Pancreas (tissue), 10 donors: ENCODE results near the gene ITPR2. TPM values are rescaled to one million over a fixed set of nuclear protein-coding genes. Genes with fewer than 3 reads are reported as not detected.
A peak's percentile ranks its signal among the peaks of the same experiment; 100 is the strongest.
"Not testable (repeated sequence)": the region's sequence is repeated elsewhere in the genome, so short reads cannot be mapped to it uniquely, and the experiment has no call there.

ENCODE experiments used
- ATAC-seq, 4 donors: fragments of 200-7000 bp; cut with Tn5 transposase; one replicate each; pipeline versions ENCODE4 v1.8.0 to v1.9.1; 2020; ENCODE audit warnings: mild to moderate bottlenecking in 4 of 4, moderate library complexity in 4 of 4
- DNase-seq, 6 donors: peaks; one replicate each; pipeline ENCODE4 v3.0.0-alpha.2; 2020
- FAIRE-seq: peaks from 2 replicates; lab custom pipeline; 2012; peaks lifted over from hg19 to GRCh38; lab: Jason Lieb, UNC
- H3K27ac ChIP-seq, 4 donors: fragments of 200-600 bp; sonication (generic); 1 replicate in 3 of 4; 2 replicates in 1 of 4; pipeline versions ENCODE4 v1.5.0 to v1.8.0; 2020
- H3K27me3 ChIP-seq, 4 donors: fragments of 200-600 bp; one replicate each; pipeline ENCODE4 v1.8.0; 2021
- H3K36me3 ChIP-seq, 3 donors: fragments of 200-600 bp; sonication (generic) in 1 of 3; one replicate each; pipeline versions ENCODE4 v1.5.0 to v1.8.0; 2020 to 2021
- H3K4me1 ChIP-seq, 3 donors: fragments of 200-600 bp; one replicate each; pipeline ENCODE4 v1.8.0; 2021
- H3K4me3 ChIP-seq, 4 donors: fragments of 200-600 bp; sonication (generic) in 2 of 4; one replicate each; pipeline versions ENCODE4 v1.5.0 to v1.8.0; 2020 to 2021
- H3K9me3 ChIP-seq, 4 donors: fragments of 200-600 bp; one replicate each; pipeline ENCODE4 v1.8.0; 2021
- WGBS, 2 donors: extraction: QIAGEN DNeasy Blood & Tissue Kit; methylation state at CpG; one replicate each; pipeline ENCODE4 v1.1.7; 2013; 5-methylcytosine and 5-hydroxymethylcytosine counted together
- intact Hi-C, 3 donors: fragments of 100-400 bp; cut with DNase I; formaldehyde crosslinking; loops; one replicate each; pipeline versions ENCODE4 v1.11.1 to v1.14.2; 2022
- polyA plus RNA-seq, 2 donors: library from polyadenylated mRNA; stranded (reverse); fragments of 200-250 nt; gene quantifications; one replicate each; pipeline ENCODE4 v1.2.3, GENCODE V29; 2013
- total RNA-seq, 6 donors: library from RNA; stranded (reverse); fragmentation: NEBNext Ultra II Directional in 4 of 6; extraction: Animal tissue kit (Norgen Biotek cat#: 25700) in 4 of 6; gene quantifications; one replicate each; pipeline versions ENCODE4 v1.2.1 to v1.2.4, GENCODE V29; 2021 to 2023
- TF ChIP-seq, protein P1 (sequence below), 4 donors: fragments of 200-600 bp; sonication (generic) in 3 of 4; IDR thresholded peaks; one replicate each; pipeline versions ENCODE4 v1.5.0 to v1.8.0; 2021; ENCODE audit warnings: antibody characterized with exemption in 4 of 4
- donor health status: healthy with polysubstance abuse.
- donor health status: DM: no; HTN: no; CAD: no; lungs with moderate emphysema.
- donor health status: DM: no; HTN: no; CAD: no.
- donor health status: control.
- donor health status: control.
- donor health status: Bipolar disorder and iron deficiency.
- donor health status: DM: yes; HTN: yes; CAD: no.
- donor health status: DM: no; HTN: no; CAD: no.
- donor health status: DM: no; HTN: no; CAD: no.
- donor health status: DM: yes; HTN: yes; CAD: no.

Gene ITPR2
- total and polyA plus RNA-seq, 8 donors = 3.3 to 51.8 (median 25.5) TPM

DNA sequence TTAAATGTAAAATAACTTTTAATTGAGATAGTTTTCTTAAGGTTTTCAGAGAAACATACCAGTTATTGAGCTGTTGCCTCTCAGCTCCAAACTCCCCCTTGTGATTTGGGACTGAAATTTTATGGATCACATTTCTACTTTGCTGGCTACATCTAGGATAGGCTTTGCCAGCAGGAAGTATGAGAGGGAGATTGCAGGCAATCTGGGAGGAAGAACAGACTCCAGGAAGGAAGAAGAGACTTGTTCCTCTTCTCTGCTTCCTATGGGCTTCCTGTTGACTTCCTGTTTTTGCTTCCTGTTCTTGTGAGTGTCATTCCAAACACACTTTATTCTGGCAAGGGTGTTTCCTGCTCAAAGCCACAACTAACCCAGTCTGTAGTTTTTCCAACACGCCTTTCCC, 312.9 kb downstream of the ITPR2 start:
- 52 to 90% methylated on average over 1 of the region's 1 CpG for WGBS, 2 donors
- no peaks in the 10 kb centered on the region for H3K36me3 ChIP-seq
- H3K4me3 ChIP-seq = no peak overlapping the region

DNA sequence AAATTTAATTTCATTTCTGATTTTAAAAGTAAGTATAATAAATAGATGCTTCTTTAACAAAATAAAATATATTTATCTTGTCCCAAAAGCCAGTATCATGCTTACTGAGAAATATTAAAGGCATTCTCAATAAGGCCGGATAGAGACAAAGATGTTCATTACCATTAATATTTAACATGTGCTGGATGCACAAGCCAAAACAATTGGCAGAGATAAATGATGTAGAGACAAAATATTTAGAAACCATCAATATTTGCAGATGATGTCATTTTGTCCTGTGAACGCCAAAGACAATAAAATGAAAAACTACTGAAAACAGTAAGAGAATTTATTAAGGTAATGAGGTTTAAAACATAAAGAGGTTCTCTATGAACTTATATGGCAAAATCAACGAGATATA, 313.5 kb downstream of the ITPR2 start:
- Histone ChIP-seq H3K4me1 (peaks cover 4 to 22% (median 11%) of the 10 kb centered on the region in 3 donors), H3K9me3 (no peaks in the 10 kb centered on the region), H3K27me3 (no peaks in the 10 kb centered on the region), H3K4me3 (no peak overlapping the region), H3K27ac (no peak overlapping the region), H3K36me3 (no peaks in the 10 kb centered on the region)
- ATAC-seq (no peak), FAIRE-seq (no peak), DNase-seq (no peak)
- TF ChIP-seq, protein P1, sequence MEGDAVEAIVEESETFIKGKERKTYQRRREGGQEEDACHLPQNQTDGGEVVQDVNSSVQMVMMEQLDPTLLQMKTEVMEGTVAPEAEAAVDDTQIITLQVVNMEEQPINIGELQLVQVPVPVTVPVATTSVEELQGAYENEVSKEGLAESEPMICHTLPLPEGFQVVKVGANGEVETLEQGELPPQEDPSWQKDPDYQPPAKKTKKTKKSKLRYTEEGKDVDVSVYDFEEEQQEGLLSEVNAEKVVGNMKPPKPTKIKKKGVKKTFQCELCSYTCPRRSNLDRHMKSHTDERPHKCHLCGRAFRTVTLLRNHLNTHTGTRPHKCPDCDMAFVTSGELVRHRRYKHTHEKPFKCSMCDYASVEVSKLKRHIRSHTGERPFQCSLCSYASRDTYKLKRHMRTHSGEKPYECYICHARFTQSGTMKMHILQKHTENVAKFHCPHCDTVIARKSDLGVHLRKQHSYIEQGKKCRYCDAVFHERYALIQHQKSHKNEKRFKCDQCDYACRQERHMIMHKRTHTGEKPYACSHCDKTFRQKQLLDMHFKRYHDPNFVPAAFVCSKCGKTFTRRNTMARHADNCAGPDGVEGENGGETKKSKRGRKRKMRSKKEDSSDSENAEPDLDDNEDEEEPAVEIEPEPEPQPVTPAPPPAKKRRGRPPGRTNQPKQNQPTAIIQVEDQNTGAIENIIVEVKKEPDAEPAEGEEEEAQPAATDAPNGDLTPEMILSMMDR (IDR thresholded peaks at IDR 0.05) = no peak
- intact Hi-C loops = no loop called here
- WGBS, 2 donors = 85 to 86% methylated on average over 3 of the region's 3 CpGs

More for the DNA sequence above, 312.9 kb downstream of the ITPR2 start:
- DNase-seq (no peak), ATAC-seq (no peak), FAIRE-seq (no peak)
- H3K27ac ChIP-seq = no peak overlapping the region
- intact Hi-C loops = no loop called here
- H3K9me3 ChIP-seq = no peaks in the 10 kb centered on the region
- H3K4me1 ChIP-seq = peaks cover 4 to 19% (median 5%) of the 10 kb centered on the region in 3 donors
- TF ChIP-seq, protein P1 (IDR thresholded peaks at IDR 0.05) = no peak
- H3K27me3 ChIP-seq = no peaks in the 10 kb centered on the region

DNA sequence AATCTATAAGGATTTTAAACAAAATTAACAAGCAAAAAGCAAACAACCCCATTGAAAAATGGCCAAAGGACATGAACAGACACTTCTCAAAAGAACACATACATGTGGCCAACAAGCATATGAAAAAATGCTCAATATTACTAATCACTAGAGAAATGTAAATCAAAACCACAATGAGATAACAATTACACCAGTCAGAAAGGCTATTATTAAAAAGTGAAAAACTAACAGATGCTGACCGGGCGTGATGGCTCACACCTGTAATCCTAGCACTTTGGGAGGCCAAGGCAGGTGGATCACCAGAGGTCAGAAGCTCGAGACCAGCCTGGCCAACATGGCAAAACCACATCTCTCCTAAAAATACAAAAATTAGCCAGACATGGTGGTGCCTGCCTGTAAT, 315.7 kb downstream of the ITPR2 start:
- H3K36me3 ChIP-seq, ATAC-seq, intact Hi-C loops, H3K9me3 ChIP-seq, H3K27ac ChIP-seq, H3K4me3 ChIP-seq, FAIRE-seq, H3K27me3 ChIP-seq, DNase-seq, H3K4me1 ChIP-seq: not testable (repeated sequence)
- WGBS, 2 donors = 98% methylated on average over 3 of the region's 3 CpGs

DNA sequence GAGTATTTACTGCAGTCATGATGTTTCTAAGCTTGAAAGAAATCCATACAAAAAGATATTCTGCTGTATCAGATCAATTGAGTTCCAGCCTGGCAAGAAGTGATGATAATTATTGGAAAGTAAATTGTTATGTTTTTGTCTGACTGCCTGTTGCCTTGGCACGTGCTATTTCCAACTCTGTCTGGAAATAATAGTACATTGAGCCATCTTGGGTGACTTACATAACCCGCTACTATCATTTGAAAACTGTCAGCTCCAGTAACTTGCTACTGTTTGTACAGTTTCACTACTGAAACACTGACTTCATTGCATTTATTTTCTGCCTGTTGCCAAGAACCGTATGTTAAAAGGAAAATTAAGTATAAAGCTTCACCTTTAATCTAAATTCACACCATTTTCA, 318.6 kb downstream of the ITPR2 start:
- H3K27me3 ChIP-seq = no peaks in the 10 kb centered on the region
- ATAC-seq (peak; percentile 78 to 89 (median 79)), FAIRE-seq (no peak), DNase-seq (no peak)
- H3K36me3 ChIP-seq = no peaks in the 10 kb centered on the region
- intact Hi-C loops = no loop called here
- WGBS, 2 donors = 30 to 32% methylated on average over 3 of the region's 3 CpGs
- H3K4me1 ChIP-seq = peaks cover 0 to 9% (median 6%) of the 10 kb centered on the region in 3 donors
- H3K9me3 ChIP-seq = no peaks in the 10 kb centered on the region
- H3K27ac ChIP-seq = no peak overlapping the region
- H3K4me3 ChIP-seq = no peak overlapping the region
- TF ChIP-seq, protein P1 (IDR thresholded peaks at IDR 0.05) = no peak

GRCh38 chr12:26513363-26514043, 319.5 kb downstream of the ITPR2 start:
- TF ChIP-seq, protein P1 (IDR thresholded peaks at IDR 0.05) = no peak
- Histone ChIP-seq H3K36me3 (no peaks in the 10 kb centered on the region), H3K27me3 (no peaks in the 10 kb centered on the region), H3K9me3 (no peaks in the 10 kb centered on the region), H3K27ac (no peak overlapping the region), H3K4me1 (peaks cover 0 to 9% (median 6%) of the 10 kb centered on the region in 3 donors), H3K4me3 (no peak overlapping the region)
- no peak for FAIRE-seq
- no peak for ATAC-seq
- DNase-seq = no peak
- intact Hi-C loops = no loop called here
- 82 to 86% methylated on average over 4 of the region's 4 CpGs for WGBS, 2 donors
